GM12892 (cell line): ENCODE data around the gene RXRG.

Experiments used
- POLR2A ChIP-seq: IDR thresholded peaks from 2 replicates; pipeline ENCODE4 v1.6.1; 2011; ENCODE audit warnings: low read depth, low read length, control low read depth
- POLR2AphosphoS5 ChIP-seq: IDR thresholded peaks from 2 replicates; pipeline ENCODE4 v1.6.1; 2011; ENCODE audit warnings: low read depth, low read length, control low read depth

DNA sequence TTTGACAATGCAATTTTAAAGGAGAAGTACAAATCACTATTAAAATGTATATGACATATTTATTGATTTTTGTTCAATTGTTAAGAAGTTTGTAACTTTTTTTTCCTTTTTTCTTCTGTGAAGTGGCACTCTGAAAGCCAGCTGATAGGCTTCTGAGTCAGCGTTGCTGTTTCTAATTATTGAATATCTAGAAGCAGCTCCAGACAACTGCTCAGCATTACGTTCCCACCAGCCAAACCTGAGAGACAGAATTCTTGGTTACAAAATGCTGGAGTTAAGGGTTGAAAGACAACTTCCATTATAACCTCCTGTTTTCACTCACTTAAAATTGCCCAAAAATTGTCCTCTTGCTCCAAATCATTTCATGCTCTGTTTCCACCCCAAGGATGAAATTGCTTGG, 57.0 kb downstream of the RXRG start:
- TF ChIP-seq POLR2AphosphoS5 (no peak), POLR2A (no peak)
